NCI-H1092 treated with DMSO at 0.1 percent for 48 hours (cell line): ENCODE data around the gene CUEDC2.

Experiments used
- DNase-seq: peaks from one replicate; lab custom pipeline; 2025; lab: John Stamatoyannopoulos, UW

CUEDC2 gene

GRCh38 chr10:102396730-102397151 is 35.6 kb downstream of the CUEDC2 start:
- no peak for DNase-seq

GRCh38 chr10:102396317-102396650 is 36.1 kb downstream of the CUEDC2 start:
- no peak for DNase-seq

GRCh38 chr10:102395400-102396316 is 36.7 kb downstream of the CUEDC2 start, which contains the start of gene NFKB2:
TSS of gene NFKB2 (plus strand) at chr10:102395705. CDS start at chr10:102395960, 255 bp downstream.
- peak; percentile 27 for DNase-seq

- no peak for DNase-seq
These were observed 37.5 kb downstream of the CUEDC2 start for GRCh38 chr10:102394801-102395399.

GRCh38 chr10:102394079-102394800 is 38.1 kb downstream of the CUEDC2 start:
- peak; percentile 26 for DNase-seq

GRCh38 chr10:102393411-102394078 is 38.8 kb downstream of the CUEDC2 start:
- peak; percentile 17 for DNase-seq

- DNase-seq: no peak
These were observed 40.1 kb downstream of the CUEDC2 start for GRCh38 chr10:102392306-102392705.

GRCh38 chr10:102389894-102390293 is 42.5 kb downstream of the CUEDC2 start:
- no peak for DNase-seq

- DNase-seq: no peak
These were observed 47.6 kb downstream of the CUEDC2 start for GRCh38 chr10:102384606-102385429.

- no peak for DNase-seq
These were observed 48.3 kb downstream of the CUEDC2 start for GRCh38 chr10:102384053-102384452.

- no peak for DNase-seq
These were observed 49.5 kb downstream of the CUEDC2 start for GRCh38 chr10:102382871-102383270.

GRCh38 chr10:102381983-102382382 is 50.4 kb downstream of the CUEDC2 start:
- no peak for DNase-seq

GRCh38 chr10:102379383-102379782 is 53.0 kb downstream of the CUEDC2 start:
- no peak for DNase-seq

GRCh38 chr10:102376901-102377300 is 55.5 kb downstream of the CUEDC2 start:
- DNase-seq: no peak

GRCh38 chr10:102375867-102376266 is 56.5 kb downstream of the CUEDC2 start:
- no peak for DNase-seq

- no peak for DNase-seq
These were observed 57.1 kb downstream of the CUEDC2 start for GRCh38 chr10:102375250-102375649.
